HG02973 (cell line): Measurements from ENCODE around the gene POGLUT3.
A peak's percentile ranks its signal among the peaks of the same experiment; 100 is the strongest.

Source experiments
- ATAC-seq: cut with Tn5 transposase; IDR thresholded peaks from one replicate; pipeline ENCODE4 v1.9.1; 2021; ENCODE audit warnings: moderate library complexity; ENCODE audit not compliant: unreplicated experiment

The POGLUT3 gene

GRCh38 chr11:108498046-108498815, at the start of gene POGLUT3:
POGLUT3 (minus strand) TSS chr11:108498384; CDS start chr11:108498366, 18 bp downstream.
- ATAC-seq, result peak; percentile 48

DNA sequence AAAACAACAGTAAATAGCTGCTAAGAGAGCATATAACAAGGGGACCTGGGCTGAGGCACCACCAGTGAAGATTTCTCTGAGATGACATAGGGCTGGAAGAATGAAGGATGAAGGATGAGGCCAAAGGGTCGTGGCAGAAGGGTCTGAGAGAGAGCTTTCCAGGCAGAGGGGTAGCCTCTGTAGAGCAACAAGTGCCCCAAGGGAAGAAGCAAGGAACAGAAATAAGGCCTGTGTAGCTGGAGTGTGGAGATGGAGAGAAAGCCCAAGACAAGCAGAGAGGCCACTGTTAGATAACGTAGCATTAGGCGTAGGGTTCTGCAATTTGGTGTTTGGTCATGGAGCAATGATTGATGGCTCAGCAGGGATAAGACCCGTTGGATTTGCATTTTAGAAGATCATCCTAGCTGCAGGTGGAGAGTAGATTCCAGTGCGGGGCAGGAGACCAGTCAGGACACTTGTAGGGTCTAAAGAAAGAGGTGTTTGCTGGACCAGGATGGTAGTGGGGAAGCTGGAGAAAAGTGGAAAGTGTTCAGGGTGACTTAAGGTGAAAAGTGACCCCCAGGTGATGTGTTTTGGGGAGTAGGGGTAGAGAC, 47.8 kb upstream of the POGLUT3 start:
- no peak for ATAC-seq

DNA sequence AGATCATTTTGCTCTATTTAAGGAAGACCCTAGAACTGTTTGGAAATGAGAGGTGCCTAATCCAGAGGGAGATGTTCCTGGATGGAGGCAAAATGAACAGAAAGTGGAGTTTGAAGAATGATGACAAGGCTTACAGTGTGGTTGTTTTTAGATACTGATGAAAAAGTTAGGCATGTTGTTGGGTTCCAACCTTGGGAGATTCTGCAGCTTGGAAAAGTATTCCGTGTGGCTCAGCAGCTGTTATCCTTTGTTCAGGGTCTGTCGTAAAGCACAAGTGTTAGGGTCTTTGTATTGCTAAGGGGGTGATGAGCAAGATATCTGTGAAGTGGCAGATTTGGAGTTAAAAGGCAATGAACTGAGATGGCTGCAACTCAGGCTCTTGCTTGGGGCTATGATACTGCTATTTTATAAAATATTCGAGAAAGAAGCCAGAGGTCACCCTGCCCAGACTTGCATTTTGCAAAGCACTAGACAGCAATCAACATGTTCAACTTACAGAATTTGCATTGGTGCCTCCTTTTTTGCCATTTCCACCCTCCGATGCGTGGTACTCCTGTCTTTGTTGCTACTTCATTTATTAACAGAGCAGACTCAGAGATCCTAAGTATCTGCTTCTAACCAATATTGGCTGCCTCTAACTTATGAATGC, 45.3 kb upstream of the POGLUT3 start:
- no peak for ATAC-seq

- ATAC-seq, result no peak
Observed at GRCh38 chr11:108541531-108541930, 43.3 kb upstream of the POGLUT3 start.

GRCh38 chr11:108538502-108538901, 40.3 kb upstream of the POGLUT3 start:
- no peak for ATAC-seq

DNA sequence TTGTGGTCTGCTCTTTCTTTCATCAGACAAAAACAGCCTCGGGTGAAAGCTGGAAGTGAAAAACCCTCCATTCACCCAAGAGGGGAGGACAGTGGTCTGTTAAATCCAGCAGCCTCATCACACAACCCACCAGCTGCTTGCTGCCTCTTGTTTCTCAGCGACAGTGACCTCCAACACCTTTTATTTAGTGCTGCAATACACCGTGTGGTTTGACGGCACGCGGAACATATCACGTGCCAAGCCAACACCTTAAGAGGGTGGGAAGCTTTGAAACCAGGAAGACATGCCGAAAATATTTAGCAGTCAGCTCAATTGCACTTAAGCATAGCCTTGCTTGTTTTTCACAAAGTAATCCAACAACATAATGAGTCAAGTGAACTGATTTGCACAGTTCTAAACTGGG, 39.8 kb upstream of the POGLUT3 start:
- ATAC-seq, result no peak

GRCh38 chr11:108536783-108537182, 38.6 kb upstream of the POGLUT3 start:
- no peak for ATAC-seq

DNA sequence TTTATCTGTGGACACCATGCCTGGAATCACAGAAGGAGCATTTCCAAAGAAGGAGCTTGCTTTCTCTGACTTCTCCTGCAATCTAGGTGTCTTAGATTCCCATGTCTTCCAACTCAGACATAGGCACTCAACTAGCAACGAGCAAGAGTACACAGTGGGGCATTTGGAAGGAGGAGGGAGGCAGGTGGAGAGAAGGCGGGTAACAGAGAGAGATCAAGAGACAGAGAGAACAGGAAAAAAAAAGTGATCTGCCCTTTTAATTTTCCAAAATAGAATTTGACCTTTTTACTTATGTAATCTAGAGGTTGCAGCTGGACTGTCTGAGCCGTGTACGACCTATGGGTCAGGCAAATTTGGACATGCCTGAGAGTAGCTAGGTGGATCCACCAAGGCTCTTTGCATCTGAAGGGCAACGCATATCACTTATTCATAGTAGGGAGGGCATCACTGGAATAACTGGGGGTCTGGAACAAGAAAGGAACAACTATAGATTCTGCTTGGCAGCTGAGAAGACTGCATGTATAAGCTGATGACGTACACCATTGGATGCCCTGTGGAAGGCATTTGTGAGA, 37.3 kb upstream of the POGLUT3 start:
- ATAC-seq, result no peak

DNA sequence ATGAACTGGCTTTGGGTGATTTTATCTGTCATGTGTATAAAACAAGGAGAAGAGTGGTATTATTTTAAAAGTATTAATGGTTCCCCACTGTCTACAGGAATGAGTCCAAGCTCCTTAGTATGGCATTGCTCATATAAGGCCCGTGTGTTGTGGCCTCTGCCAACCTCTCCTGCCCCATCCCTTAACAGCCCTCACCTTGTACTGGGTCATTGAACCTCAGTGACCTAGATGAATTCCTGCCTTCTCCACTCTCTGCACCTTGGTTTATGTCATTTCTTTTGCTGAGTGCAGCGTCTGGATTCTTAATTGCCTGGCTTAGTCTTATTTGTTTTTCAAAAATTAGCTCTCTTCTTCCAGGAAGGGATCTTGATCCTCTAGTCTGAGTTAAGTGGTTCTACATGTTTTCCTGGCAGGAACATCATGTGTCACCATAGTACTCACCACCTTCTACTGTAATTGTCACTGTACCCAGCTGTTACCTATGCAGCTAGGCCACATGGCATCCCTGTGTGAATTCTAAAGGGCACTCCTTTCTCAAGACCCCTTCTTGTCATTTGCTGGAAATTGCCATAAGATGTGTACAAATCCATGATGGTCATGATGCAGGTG, 36.2 kb upstream of the POGLUT3 start:
- no peak for ATAC-seq

DNA sequence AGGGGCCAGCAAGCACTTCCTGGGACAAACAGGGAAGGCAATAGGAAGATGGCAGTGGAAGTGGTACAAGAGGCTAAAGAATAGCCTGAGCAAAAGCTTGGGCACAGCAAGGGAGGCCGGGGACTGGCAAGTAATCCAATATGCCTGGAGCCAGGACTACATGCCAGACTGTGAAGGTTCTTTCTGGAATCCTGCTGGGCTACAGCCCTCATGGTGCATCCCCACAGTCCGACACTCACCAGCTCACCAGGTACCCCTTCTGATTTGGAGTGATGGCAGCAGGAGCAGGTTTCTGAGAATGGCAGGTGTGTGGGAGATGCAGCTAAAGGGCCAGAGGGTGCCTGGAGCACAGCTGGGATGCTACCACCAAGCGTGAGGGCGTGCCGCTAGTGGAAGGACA, 32.2 kb upstream of the POGLUT3 start:
- no peak for ATAC-seq

- no peak for ATAC-seq
Observed at GRCh38 chr11:108527382-108527781, 29.2 kb upstream of the POGLUT3 start.

DNA sequence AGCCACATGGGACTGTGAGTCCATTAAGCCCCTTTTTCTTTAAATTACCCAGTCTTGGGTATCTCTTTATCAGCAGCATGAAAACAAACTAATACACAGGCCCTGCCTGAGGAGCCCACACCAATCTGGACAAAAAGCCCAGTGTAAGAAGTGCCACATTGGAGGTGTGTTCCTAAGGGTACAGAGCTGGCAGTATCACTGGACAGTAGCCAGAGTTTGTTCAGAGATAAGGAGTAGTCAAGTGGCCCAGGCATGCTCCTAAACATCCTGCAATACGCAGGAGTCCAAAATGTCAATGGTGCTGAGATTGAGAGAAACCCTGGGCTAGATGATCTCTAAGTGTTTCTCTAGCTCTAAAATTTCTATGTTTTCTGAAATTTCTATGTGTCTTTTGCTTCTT, 27.0 kb upstream of the POGLUT3 start:
- ATAC-seq, result no peak

DNA sequence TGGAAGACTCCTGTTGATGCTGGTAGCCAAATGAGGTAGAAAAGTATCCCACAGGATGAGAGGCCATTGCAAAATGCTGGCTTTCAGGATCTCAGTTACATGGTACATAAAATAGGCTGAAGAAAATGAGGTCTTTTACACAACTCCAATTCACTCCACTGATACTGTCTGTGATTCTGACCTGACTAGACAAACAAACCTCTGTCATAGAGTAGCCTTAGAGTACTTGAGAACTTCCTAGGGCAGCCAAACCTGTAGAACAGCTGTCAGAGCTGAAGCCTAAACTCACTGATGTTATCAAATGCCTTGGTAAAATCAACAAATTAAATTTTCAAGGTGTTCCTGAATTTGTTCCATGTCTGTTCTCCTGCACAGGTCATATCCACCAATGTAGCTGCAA, 26.2 kb upstream of the POGLUT3 start:
- no peak for ATAC-seq

DNA sequence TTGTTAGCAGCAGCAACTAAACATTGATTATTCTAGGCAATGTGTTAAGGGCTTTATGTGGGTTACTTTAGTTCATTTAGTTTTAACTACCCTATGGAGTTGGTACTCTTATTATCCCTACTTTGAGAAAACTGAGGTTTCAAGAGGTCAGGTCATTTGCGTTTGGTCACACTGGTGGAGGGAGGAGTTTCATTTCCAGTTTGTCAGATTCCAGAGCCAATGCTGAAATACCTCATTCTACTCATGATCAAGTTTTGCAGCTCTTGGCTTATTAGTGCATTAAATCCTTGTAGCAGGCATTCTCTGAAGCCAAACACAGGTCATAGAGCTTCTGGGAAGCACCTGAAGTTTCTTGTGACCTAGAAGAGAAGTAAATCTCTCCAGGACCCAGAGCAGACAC, 24.1 kb upstream of the POGLUT3 start:
- ATAC-seq, result no peak

- no peak for ATAC-seq
Observed at GRCh38 chr11:108518581-108518980, 20.4 kb upstream of the POGLUT3 start.

DNA sequence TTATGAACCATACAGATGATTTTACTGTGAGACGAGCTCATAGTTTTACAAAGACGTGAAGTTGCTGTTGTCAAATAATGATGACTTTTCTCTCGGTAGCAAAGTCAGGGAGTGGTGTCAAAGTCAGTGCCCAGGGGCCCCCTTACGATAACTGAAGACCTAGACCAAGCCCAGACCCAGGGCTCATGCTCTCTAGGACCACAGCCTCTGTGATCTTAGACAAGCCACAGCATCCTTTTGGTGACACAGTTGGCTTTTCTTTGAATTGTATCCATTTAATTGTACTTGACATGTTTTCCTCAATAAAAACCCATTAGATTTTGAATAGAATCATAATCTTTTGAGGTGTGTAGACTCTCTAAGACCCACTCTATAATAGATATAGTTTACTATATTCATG, 17.9 kb upstream of the POGLUT3 start:
- ATAC-seq, result no peak

- no peak for ATAC-seq
Observed at GRCh38 chr11:108512708-108513107, 14.5 kb upstream of the POGLUT3 start.

- no peak for ATAC-seq
Observed at GRCh38 chr11:108511851-108512474, 13.8 kb upstream of the POGLUT3 start.

DNA sequence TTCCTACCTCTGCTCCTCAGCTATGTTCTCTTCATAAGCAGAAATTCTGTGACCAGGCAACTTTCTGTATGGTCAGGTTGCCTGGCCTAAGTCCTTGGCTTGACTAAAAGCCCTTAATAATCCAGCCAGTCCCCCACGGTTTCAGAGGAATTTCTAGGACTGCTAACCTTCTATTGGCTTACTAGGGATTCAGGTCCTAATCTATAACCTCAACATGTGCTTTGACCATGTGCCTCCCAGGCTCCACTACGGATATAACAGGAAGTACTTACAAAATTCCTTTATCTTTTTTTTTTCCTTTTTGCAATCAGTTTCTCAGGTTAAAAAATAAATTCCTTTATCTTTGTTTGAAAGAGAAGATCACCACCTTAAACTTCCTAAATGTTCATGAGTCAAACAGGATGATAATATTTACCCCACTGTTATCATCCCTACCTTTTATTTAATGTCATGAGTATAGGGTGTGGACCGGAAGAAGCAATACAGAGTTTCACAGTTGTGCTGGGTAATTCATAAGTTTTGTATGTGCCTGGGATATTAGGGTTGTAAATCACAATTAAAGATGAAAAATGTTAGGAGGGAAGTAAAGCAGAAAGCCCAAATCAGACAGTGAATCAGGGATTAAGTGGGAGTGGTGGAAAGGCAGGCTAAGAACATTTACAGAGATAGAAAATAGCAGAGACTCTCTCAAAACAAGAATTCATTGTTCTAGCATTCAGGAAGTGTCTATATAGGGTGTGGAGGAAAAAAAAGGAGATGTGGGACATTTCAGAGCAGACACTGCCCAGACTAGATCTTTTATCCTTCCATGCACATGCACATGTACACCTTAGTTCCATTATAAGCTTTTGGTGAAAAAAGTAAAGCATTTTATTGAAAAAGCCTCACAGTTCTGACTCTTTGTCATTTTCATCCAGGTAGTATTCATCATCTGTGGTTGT, 10.7 kb upstream of the POGLUT3 start:
- ATAC-seq, result no peak

DNA sequence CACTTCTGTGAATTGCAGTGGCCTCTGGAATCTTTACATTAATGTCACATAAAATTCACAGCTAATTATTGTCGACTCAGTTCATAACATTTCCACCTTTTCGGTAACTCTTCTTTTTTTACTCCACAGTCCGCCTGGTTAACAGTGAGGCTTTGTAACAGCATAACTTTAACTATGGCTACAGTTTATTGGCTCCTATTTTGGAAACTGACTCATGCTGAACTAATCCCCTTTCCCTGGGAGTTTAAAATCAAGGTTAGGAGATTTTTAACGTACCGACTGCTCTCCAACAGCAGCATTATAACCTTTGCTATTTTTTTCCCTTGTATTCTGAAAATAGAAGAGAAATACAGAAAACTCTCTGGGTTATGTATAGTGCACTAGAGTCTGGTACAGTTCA, 3.2 kb upstream of the POGLUT3 start:
- no peak for ATAC-seq
